HG02973 (cell line): ENCODE results near the gene DIAPH3.

Source experiments
- ATAC-seq: cut with Tn5 transposase; IDR thresholded peaks from one replicate; pipeline ENCODE4 v1.9.1; 2021; ENCODE audit warnings: moderate library complexity; ENCODE audit not compliant: unreplicated experiment

DIAPH3 gene

GRCh38 chr13:59643906-59644626 lies 519.7 kb downstream of the DIAPH3 start:
- no peak for ATAC-seq

DNA sequence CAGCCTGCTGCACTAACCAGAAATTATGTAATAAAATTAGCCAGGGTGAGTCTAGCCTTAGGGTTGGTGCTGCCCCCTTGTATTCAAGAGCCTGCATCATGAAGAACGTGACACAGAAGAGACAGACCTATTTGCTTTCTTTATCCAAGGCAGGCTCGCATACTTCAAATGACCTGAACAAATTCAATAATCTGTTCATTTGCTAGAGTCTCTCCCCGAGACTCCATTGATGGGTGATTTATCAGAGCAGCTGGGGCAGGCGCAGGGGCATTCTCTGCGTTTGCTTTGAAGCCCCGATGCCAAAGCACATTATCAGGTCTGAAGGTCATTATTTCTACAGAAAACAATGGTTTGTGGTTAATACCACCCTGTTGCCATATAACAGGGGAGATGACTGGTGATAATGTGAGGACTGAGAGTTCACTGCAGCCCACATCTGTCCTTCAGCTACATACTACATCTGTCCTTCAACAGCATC lies 520.3 kb downstream of the DIAPH3 start:
- ATAC-seq, result no peak

DNA sequence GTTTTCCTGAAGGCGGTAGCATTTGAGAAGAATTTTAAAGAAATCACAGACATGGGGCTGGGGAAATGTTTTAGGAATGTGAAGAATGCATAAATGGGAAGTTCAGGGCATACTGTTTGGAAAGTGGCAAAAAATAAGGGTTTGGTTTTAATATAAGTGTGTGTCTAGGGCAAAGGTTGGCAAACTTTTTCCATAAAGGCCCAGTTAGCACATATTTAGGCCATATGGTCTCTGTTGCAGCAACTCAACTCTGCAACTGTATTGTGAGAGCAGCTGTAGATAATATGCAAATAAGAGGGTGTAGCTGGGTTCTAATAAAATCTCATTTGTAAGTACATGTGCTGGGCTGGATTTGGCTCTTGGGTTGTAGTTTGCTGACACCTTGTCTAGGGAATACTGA lies 521.9 kb downstream of the DIAPH3 start:
- ATAC-seq, result no peak

- no peak for ATAC-seq
These were observed 522.5 kb downstream of the DIAPH3 start for GRCh38 chr13:59641261-59641660.

- ATAC-seq, result no peak
These were observed 525.3 kb downstream of the DIAPH3 start for GRCh38 chr13:59638404-59638803.

GRCh38 chr13:59635589-59635988 lies 528.1 kb downstream of the DIAPH3 start:
- ATAC-seq, result no peak

DNA sequence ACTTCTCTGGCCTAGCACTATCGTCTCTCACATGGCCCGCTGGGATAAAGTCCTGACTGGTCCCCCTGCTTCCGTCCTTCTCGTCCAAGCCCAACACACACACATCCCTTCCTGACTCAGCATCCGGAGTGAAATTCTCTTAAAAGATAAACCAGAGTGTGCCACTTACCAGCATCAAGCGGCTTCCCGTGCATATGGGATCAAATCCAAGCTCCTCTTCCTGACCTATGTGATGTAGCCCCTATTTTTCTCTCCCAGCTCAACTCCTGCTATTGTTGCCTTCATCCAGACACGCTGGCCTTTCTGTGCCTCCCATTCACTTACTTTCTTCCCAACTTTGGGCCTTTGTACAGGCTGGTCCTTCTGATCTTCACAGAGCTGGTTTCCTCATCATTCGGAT lies 530.4 kb downstream of the DIAPH3 start:
- ATAC-seq, result no peak

DNA sequence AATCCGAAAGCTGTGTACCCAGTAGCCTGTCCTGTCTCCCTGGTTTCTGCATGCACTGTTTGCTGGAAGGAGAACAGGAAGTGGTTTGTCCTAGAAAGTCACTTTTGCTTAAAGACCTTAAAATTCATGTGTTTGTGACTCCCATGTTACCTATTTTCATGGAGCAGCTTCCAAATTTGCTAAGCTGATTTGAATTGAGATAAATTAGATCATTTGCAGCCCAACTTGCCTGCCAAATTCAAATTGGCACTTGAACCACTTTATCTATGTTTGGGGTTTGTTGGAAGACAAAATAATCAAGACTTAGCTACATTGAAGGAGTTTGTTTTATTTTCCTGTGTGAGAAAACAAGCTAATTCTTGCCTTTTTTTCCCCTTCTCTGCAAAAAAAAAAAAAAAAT lies 532.5 kb downstream of the DIAPH3 start:
- no peak for ATAC-seq

DNA sequence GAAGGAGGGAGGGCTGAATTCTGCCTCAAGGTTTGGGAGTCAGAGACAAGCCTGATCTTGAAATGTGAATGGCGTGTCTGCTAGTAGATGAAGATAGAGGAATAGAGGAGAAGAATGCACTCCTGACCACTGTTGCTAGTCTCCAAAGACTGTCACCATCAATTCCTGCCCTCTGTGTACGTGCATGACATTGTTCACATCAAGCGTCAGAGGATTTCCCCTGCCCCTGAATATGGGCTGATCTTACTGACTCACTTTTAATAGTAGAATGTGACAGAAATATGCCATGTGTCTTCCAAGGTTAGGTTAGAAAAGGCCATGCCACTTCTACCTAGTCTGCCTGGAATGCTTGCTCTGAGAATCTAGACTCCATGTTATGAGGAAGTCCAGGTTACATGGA lies 538.6 kb downstream of the DIAPH3 start:
- ATAC-seq, result no peak

DNA sequence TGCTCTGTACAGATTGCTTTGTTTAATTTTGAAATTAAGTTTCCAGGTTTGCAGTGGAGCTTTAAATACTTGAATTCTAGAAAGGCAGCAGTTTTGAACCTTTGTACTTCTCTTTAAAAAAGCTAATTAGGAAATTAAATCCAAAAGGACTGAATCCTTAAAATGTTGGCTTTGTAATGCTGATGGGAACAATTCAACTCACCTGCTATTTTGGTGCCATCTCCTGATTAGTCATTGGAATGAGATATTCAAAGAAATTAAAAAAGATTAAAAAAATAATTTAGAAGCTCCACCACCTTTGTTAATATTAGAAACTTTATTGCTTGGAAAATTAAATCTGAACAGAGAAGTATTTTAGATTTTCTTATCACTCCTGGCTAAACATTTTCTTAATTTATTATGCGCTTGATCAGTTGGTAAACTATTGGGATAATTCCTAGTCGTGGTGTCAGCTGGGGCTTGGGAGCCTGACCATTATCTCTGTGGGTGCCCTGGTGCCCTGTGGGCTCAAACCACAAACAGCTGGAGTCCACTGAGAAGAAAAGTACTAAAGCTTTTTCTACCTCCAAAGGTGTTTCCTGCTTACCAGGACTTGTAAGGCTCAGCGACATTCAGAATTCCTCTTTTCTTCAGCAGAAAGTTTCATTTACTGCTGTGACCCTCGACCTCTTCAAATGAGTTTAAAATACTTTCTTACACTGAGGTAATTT lies 540.4 kb downstream of the DIAPH3 start:
- no peak for ATAC-seq

DNA sequence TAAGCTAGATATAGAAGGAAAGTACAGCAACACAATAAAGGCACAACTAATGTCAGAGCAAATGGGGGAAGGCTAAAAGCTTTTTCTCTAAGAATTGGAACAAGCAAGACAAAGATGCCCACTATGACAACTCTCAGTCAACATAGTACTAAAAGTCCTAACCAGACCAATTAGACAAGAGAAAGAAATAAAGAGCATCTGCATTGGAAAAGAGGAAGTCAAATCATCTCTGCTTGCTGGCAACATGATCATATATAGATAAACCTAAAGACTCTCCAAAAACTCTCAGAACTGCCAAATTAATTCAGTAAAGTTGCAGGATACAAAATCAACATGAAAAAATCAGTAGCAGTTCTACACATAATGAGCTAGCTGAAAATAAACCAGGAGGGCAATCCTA lies 542.0 kb downstream of the DIAPH3 start:
- ATAC-seq, result no peak
